Fibroblast of lung (primary cell): ENCODE results near the gene C10orf90. TPM values are rescaled to one million over a fixed set of nuclear protein-coding genes. Genes with fewer than 3 reads are reported as not detected.

ENCODE experiments used
- DNase-seq, 2 donors: peaks; one replicate each; pipeline versions ENCODE4 v3.0.0 to v3.0.0-alpha.2; 2010; ENCODE audit warnings: low read depth in 2 of 2
- H2AFZ ChIP-seq: 2 replicates; pipeline ENCODE4 v1.5.1; 2012; ENCODE audit warnings: low read length, control low read depth, inconsistent platforms
- H3K27ac ChIP-seq: 2 replicates; pipeline ENCODE4 v1.5.1; 2011; ENCODE audit warnings: low read length, control low read depth; ENCODE audit not compliant: insufficient read depth
- H3K27me3 ChIP-seq: 2 replicates; pipeline ENCODE4 v1.5.1; 2011; ENCODE audit warnings: mild to moderate bottlenecking, low read length; ENCODE audit not compliant: control insufficient read depth, insufficient read depth
- H3K36me3 ChIP-seq: 2 replicates; pipeline ENCODE4 v1.5.1; 2011; ENCODE audit warnings: low read length; ENCODE audit not compliant: control insufficient read depth, insufficient read depth
- H3K4me1 ChIP-seq: 2 replicates; pipeline ENCODE4 v1.5.1; 2011; ENCODE audit warnings: low read length; ENCODE audit not compliant: control insufficient read depth, insufficient read depth; ENCODE audit errors: extremely low read depth
- H3K4me2 ChIP-seq: 2 replicates; pipeline ENCODE4 v1.5.1; 2011; ENCODE audit warnings: low read length, control low read depth; ENCODE audit not compliant: insufficient read depth; ENCODE audit errors: extremely low read depth
- H3K4me3 ChIP-seq, 4 experiments: fragments of 200-600 bp in 1 of 4; sonication (generic) in 1 of 4; replicated peaks in 1 of 4; 2 replicates each; pipeline ENCODE4 v1.5.1; 2011 to 2016; ENCODE audit warnings: low read length in 4 of 4, low read depth in 3 of 4, mild to moderate bottlenecking in 3 of 4, control low read depth in 2 of 4, inconsistent platforms in 1 of 4, mixed read lengths in 1 of 4; ENCODE audit not compliant: insufficient read depth in 1 of 4; ENCODE audit errors: control extremely low read depth in 1 of 4
- H3K79me2 ChIP-seq: 2 replicates; pipeline ENCODE4 v1.5.1; 2012; ENCODE audit warnings: mild to moderate bottlenecking, low read length, inconsistent platforms; ENCODE audit not compliant: control insufficient read depth, insufficient read depth
- H3K9ac ChIP-seq: 2 replicates; pipeline ENCODE4 v1.5.1; 2011; ENCODE audit warnings: mild to moderate bottlenecking, low read length, control low read depth; ENCODE audit not compliant: insufficient read depth
- H3K9me3 ChIP-seq: 2 replicates; pipeline ENCODE4 v1.5.1; 2012; ENCODE audit warnings: low read depth, low read length; ENCODE audit not compliant: control insufficient read depth, insufficient read depth
- H4K20me1 ChIP-seq: 2 replicates; pipeline ENCODE4 v1.5.1; 2011; ENCODE audit warnings: low read length; ENCODE audit not compliant: control insufficient read depth, insufficient read depth; ENCODE audit errors: extremely low read depth
- EZH2 ChIP-seq: IDR thresholded peaks from 2 replicates; pipeline ENCODE4 v1.5.1; 2012; ENCODE audit warnings: low read length, control low read depth, mild to moderate bottlenecking; ENCODE audit errors: missing control alignments
- polyA plus RNA-seq, 2 donors: library from polyadenylated mRNA; depleted of rRNA in 1 of 2; stranded (reverse) in 1 of 2; unstranded in 1 of 2; fragments of >200 nt; gene quantifications; 2 replicates each; pipeline ENCODE4 v1.2.1, GENCODE V29; 2011 to 2012; ENCODE audit warnings: missing spikeins in 1 of 2
- total RNA-seq: library from RNA; depleted of rRNA; stranded (reverse); fragments of >200 nt; gene quantifications from 2 replicates; pipeline ENCODE4 v1.2.1, GENCODE V29; 2014
- TF ChIP-seq, protein P1 (sequence below), 2 donors: IDR thresholded peaks in 1 of 2; conservative IDR thresholded peaks in 1 of 2; 1 replicate in 1 of 2; 2 replicates in 1 of 2; pipeline ENCODE4 v1.5.1; 2011 to 2012; ENCODE audit warnings: low read length in 2 of 2, control low read depth in 1 of 2, inconsistent platforms in 1 of 2, low read depth in 1 of 2, mild to moderate bottlenecking in 1 of 2

The C10orf90 gene
- total and polyA plus RNA-seq, 2 donors (not counting 1 experiment from before 2014, with no cell fraction given), result 0.17 to 0.65 TPM

DNA sequence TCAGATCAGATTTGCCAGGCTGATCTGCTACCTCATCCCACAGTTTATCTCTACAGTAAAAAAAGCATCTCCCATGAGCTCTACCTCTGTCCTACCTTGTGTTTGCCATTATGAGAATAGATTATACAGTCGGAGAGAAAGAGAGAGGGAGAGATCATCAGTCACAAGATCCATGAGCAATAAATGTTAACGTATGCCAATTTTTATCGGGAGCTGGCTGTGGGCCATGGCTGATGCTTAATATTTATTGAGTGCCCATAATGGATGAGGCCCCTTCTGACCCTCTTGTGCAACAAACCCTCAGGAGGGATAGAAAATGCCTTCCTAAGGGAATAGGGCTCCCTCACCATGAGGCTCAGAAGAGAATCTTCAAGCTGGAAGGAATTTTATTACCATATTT, 52.8 kb downstream of the C10orf90 start:
- Histone ChIP-seq H3K36me3 (no peaks in the 10 kb centered on the region), H3K4me3 (no peak overlapping the region), H3K79me2 (no peaks in the 10 kb centered on the region), H3K4me2 (no peak overlapping the region), H3K27me3 (no peaks in the 10 kb centered on the region), H4K20me1 (no peaks in the 10 kb centered on the region), H2AFZ (no peak overlapping the region), H3K4me1 (no peaks in the 10 kb centered on the region), H3K9ac (no peak overlapping the region), H3K27ac (no peak overlapping the region), H3K9me3 (no peaks in the 10 kb centered on the region)
- DNase-seq, result no peak
- TF ChIP-seq, protein P1, sequence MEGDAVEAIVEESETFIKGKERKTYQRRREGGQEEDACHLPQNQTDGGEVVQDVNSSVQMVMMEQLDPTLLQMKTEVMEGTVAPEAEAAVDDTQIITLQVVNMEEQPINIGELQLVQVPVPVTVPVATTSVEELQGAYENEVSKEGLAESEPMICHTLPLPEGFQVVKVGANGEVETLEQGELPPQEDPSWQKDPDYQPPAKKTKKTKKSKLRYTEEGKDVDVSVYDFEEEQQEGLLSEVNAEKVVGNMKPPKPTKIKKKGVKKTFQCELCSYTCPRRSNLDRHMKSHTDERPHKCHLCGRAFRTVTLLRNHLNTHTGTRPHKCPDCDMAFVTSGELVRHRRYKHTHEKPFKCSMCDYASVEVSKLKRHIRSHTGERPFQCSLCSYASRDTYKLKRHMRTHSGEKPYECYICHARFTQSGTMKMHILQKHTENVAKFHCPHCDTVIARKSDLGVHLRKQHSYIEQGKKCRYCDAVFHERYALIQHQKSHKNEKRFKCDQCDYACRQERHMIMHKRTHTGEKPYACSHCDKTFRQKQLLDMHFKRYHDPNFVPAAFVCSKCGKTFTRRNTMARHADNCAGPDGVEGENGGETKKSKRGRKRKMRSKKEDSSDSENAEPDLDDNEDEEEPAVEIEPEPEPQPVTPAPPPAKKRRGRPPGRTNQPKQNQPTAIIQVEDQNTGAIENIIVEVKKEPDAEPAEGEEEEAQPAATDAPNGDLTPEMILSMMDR (conservative IDR thresholded peaks at IDR 0.05 in 1 of 2, IDR thresholded peaks at IDR 0.05 in 1 of 2; ENCODE audit: low read depth in 1 of 2, low read length in 2 of 2), result no peak
- no peak for TF ChIP-seq EZH2

GRCh38 chr10:126617208-126617607, 53.3 kb downstream of the C10orf90 start:
- H3K4me1 ChIP-seq, result no peaks in the 10 kb centered on the region
- H3K4me2 ChIP-seq, result no peak overlapping the region
- no peaks in the 10 kb centered on the region for H3K79me2 ChIP-seq
- H3K27me3 ChIP-seq, result no peaks in the 10 kb centered on the region
- no peaks in the 10 kb centered on the region for H3K36me3 ChIP-seq
- H3K27ac ChIP-seq, result no peak overlapping the region
- no peak overlapping the region for H3K4me3 ChIP-seq
- no peaks in the 10 kb centered on the region for H4K20me1 ChIP-seq
- TF ChIP-seq, protein P1 (conservative IDR thresholded peaks at IDR 0.05 in 1 of 2, IDR thresholded peaks at IDR 0.05 in 1 of 2; ENCODE audit: low read depth in 1 of 2, low read length in 2 of 2), result no peak
- TF ChIP-seq EZH2, result no peak
- no peak overlapping the region for H3K9ac ChIP-seq
- DNase-seq, result no peak
- H2AFZ ChIP-seq, result no peak overlapping the region
- H3K9me3 ChIP-seq, result no peaks in the 10 kb centered on the region

DNA sequence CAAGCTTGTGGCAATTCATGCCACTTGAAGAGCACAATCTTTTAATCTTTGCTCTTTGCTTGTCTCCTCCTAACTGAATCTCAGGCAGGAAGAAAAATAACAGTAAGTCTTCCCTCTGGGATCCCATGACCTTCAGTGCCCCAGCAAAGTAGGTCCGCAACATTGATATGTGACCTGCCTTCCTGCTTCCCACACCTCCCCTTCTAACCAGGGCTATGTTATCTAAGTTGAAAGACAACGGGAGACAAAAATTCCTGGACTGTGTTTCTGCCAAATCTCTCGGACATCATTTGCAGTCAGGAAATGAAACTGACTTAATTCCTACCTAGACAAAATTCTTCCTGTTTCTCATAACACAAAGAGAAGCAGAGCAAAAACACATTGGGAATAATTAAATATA, 53.8 kb downstream of the C10orf90 start:
- no peaks in the 10 kb centered on the region for H3K27me3 ChIP-seq
- H3K79me2 ChIP-seq, result no peaks in the 10 kb centered on the region
- H3K27ac ChIP-seq, result no peak overlapping the region
- no peak for DNase-seq
- H2AFZ ChIP-seq, result no peak overlapping the region
- no peak overlapping the region for H3K4me3 ChIP-seq
- no peak overlapping the region for H3K9ac ChIP-seq
- H3K4me1 ChIP-seq, result no peaks in the 10 kb centered on the region
- no peaks in the 10 kb centered on the region for H3K9me3 ChIP-seq
- no peaks in the 10 kb centered on the region for H4K20me1 ChIP-seq
- no peaks in the 10 kb centered on the region for H3K36me3 ChIP-seq
- H3K4me2 ChIP-seq, result no peak overlapping the region
- TF ChIP-seq, protein P1 (conservative IDR thresholded peaks at IDR 0.05 in 1 of 2, IDR thresholded peaks at IDR 0.05 in 1 of 2; ENCODE audit: low read depth in 1 of 2, low read length in 2 of 2), result no peak
- TF ChIP-seq EZH2, result no peak
